Heart right ventricle (tissue), 16 donors: Measurements from ENCODE around the gene ABHD1. TPM values are rescaled to one million over a fixed set of nuclear protein-coding genes. Genes with fewer than 3 reads are reported as not detected.

Experiments
- ATAC-seq, 8 donors: fragments of 200-7000 bp; cut with Tn5 transposase; one replicate each; pipeline ENCODE4 v1.9.1; 2020; ENCODE audit warnings: mild to moderate bottlenecking in 8 of 8, moderate library complexity in 8 of 8, moderate number of reproducible peaks in 1 of 8
- DNase-seq, 2 donors: peaks; one replicate each; pipeline ENCODE4 v3.0.0-alpha.2; 2020
- H3K27ac ChIP-seq, 10 donors: fragments of 200-600 bp; sonication (generic) in 2 of 10; one replicate each; pipeline versions ENCODE4 v1.5.0 to v1.8.0; 2020 to 2022; ENCODE audit warnings: mild to moderate bottlenecking in 3 of 10
- H3K27me3 ChIP-seq, 7 donors: fragments of 200-600 bp; one replicate each; pipeline ENCODE4 v1.8.0; 2021 to 2022; ENCODE audit warnings: mild to moderate bottlenecking in 2 of 7
- H3K36me3 ChIP-seq, 9 donors: fragments of 200-600 bp; sonication (generic) in 1 of 9; one replicate each; pipeline versions ENCODE4 v1.5.0 to v1.8.0; 2020 to 2022; ENCODE audit warnings: mild to moderate bottlenecking in 2 of 9
- H3K4me1 ChIP-seq, 9 donors: fragments of 200-600 bp; sonication (generic) in 1 of 9; one replicate each; pipeline versions ENCODE4 v1.5.0 to v1.8.0; 2020 to 2022; ENCODE audit warnings: mild to moderate bottlenecking in 4 of 9
- H3K4me3 ChIP-seq, 10 donors: fragments of 200-600 bp; sonication (generic) in 2 of 10; one replicate each; pipeline versions ENCODE4 v1.5.0 to v1.8.0; 2020 to 2022; ENCODE audit warnings: mild to moderate bottlenecking in 7 of 10, moderate library complexity in 2 of 10
- H3K9me3 ChIP-seq, 11 donors: fragments of 200-600 bp in 10 of 11; sonication (generic) in 2 of 11; one replicate each; pipeline versions ENCODE4 v1.5.0 to v1.8.0; 2013 to 2022; ENCODE audit warnings: mild to moderate bottlenecking in 2 of 11, control low read depth in 1 of 11, moderate library complexity in 1 of 11
- CTCF ChIP-seq, 9 donors: fragments of 200-600 bp; sonication (generic) in 2 of 9; IDR thresholded peaks; one replicate each; pipeline versions ENCODE4 v1.5.0 to v1.8.0; 2021 to 2022; ENCODE audit warnings: antibody characterized with exemption in 9 of 9, mild to moderate bottlenecking in 5 of 9, moderate library complexity in 1 of 9
- WGBS, 2 donors: extraction: QIAGEN DNeasy Blood & Tissue Kit; methylation state at CpG; one replicate each; pipeline ENCODE4 v1.1.7; 2013; ENCODE audit warnings: inconsistent platforms in 1 of 2; 5-methylcytosine and 5-hydroxymethylcytosine counted together
- intact Hi-C, 10 donors: fragments of 100-400 bp; cut with DNase I; formaldehyde crosslinking; loops; one replicate each; pipeline versions ENCODE4 v1.11.1 to v1.14.2; 2022
- polyA plus RNA-seq, 2 donors: library from polyadenylated mRNA; stranded (reverse); fragments of 200-250 nt; gene quantifications; one replicate each; pipeline ENCODE4 v1.2.3, GENCODE V29; 2013
- total RNA-seq, 10 donors: library from RNA; stranded (reverse); fragmentation: NEBNext Ultra II Directional in 3 of 10; extraction: Animal tissue kit (Norgen Biotek cat#: 25700) in 3 of 10; gene quantifications; one replicate each; pipeline versions ENCODE4 v1.2.1 to v1.2.4, GENCODE V29; 2021 to 2023
- donor health status: Arrhythmogenic right ventricular cardiomyopathy.
- donor health status: ischemic (EF 13 %, LVEDD 7.1; RV severe dilation, severe dysfunction).
- donor health status: healthy with polysubstance abuse.
- donor health status: DM: no; HTN: yes; CAD: no.
- donor health status: DM: no; HTN: no; CAD: no.
- donor health status: ischemic (EF 25% LVEDD 6.9; RV normal size, moderate dysfunction).
- donor health status: ischemic (EF 25% LVEDD 5.7; RV mildly dilated, moderate dysfunction).
- donor health status: healthy.
- donor health status: DM: yes; HTN: yes; CAD: no.
- donor health status: Ischemic cardiomyopathy.
- donor health status: ischemic (EF 35%, LVEDD 5.7; RV mildly dilated, moderate dysfunction).
- donor health status: nonischemic (EF 11% LVEDD 7.7; RV severe dilation, severe dysfunction).
- donor health status: DM: yes; HTN: yes; CAD: no.
- donor health status: PGD.
- donor health status: ischemic (EF 29% LVEDD 5.4; RV normal size, mild dysfunction).
- donor health status: nonischemic (EF 23%, LVEDD 6.1; RV moderate dilation, normal function).

Gene ABHD1
- total and polyA plus RNA-seq, 12 donors, result 0.29 to 12.1 (median 2.5) TPM

- ATAC-seq, result no peak
- Histone ChIP-seq H3K27me3 (no peaks in the 10 kb centered on the region), H3K9me3 (no peaks in the 10 kb centered on the region), H3K4me3 (no peak within 1 kb of the TSS), H3K4me1 (peaks cover 0 to 5% (median 0%) of the 10 kb centered on the region in 9 donors), H3K36me3 (no peaks in the 10 kb centered on the region), H3K27ac (no peak within 1 kb of the TSS)
- DNase-seq, result no peak
- no peak for TF ChIP-seq CTCF (IDR thresholded peaks at IDR 0.05)
- 70 to 76% methylated on average over 4 of the region's 4 CpGs for WGBS, 2 donors
- intact Hi-C loops, result no loop called here
Observed at GRCh38 chr2:27139310-27139709, 15.7 kb downstream of the ABHD1 start, which contains the start of gene PRR30. Gene PRR30 (minus strand): TSS chr2:27139410. CDS start chr2:27138329, 1,081 bp downstream.

GRCh38 chr2:27143285-27143684, 19.7 kb downstream of the ABHD1 start:
- Histone ChIP-seq H3K27ac (no peak overlapping the region), H3K9me3 (no peaks in the 10 kb centered on the region), H3K36me3 (no peaks in the 10 kb centered on the region), H3K4me3 (no peak overlapping the region), H3K27me3 (no peaks in the 10 kb centered on the region), H3K4me1 (no peaks in the 10 kb centered on the region)
- ATAC-seq (no peak), DNase-seq (no peak)
- no peak for TF ChIP-seq CTCF (IDR thresholded peaks at IDR 0.05)
- intact Hi-C loops, result no loop called here
- 75 to 95% methylated on average over 1 of the region's 1 CpG for WGBS, 2 donors

GRCh38 chr2:27145682-27146081, 22.1 kb downstream of the ABHD1 start:
- peaks cover 0 to 6% (median 0%) of the 10 kb centered on the region in 7 donors for H3K27me3 ChIP-seq
- WGBS, 2 donors, result 83 to 86% methylated on average over 2 of the region's 2 CpGs

GRCh38 chr2:27147935-27148334, 24.3 kb downstream of the ABHD1 start:
- Histone ChIP-seq H3K36me3 (no peaks in the 10 kb centered on the region), H3K4me1 (no peaks in the 10 kb centered on the region), H3K27me3 (peaks cover 0 to 6% (median 0%) of the 10 kb centered on the region in 7 donors), H3K4me3 (no peak overlapping the region), H3K9me3 (no peaks in the 10 kb centered on the region), H3K27ac (no peak overlapping the region)
- ATAC-seq, result no peak
- DNase-seq, result no peak
- no peak for TF ChIP-seq CTCF (IDR thresholded peaks at IDR 0.05)
- WGBS, 2 donors, result 92% methylated on average over 8 of the region's 8 CpGs
- intact Hi-C loops, result no loop called here

More at GRCh38 chr2:27145682-27146081, 22.1 kb downstream of the ABHD1 start:
- intact Hi-C loops, result no loop called here
- no peak for ATAC-seq
- H3K4me1 ChIP-seq, result no peaks in the 10 kb centered on the region
- no peak overlapping the region for H3K27ac ChIP-seq
- no peaks in the 10 kb centered on the region for H3K9me3 ChIP-seq
- no peaks in the 10 kb centered on the region for H3K36me3 ChIP-seq
- no peak overlapping the region for H3K4me3 ChIP-seq
- TF ChIP-seq CTCF (IDR thresholded peaks at IDR 0.05), result no peak
- DNase-seq, result no peak
